GM23338 (cell line): ENCODE results near the gene CCDC93. TPM values are rescaled to one million over a fixed set of nuclear protein-coding genes. Genes with fewer than 3 reads are reported as not detected.
A peak's percentile ranks its signal among the peaks of the same experiment; 100 is the strongest.

Experiments used
- ATAC-seq: fragments of 200-7000 bp; cut with Tn5 transposase; 3 replicates; pipeline ENCODE4 v1.9.1; 2020
- DNase-seq: peaks from one replicate; pipeline ENCODE4 v3.0.0-alpha.2; 2015; ENCODE audit warnings: low spot score
- H2AFZ ChIP-seq: fragments of 200-600 bp; sonication (generic); 2 replicates; pipeline ENCODE4 v1.8.0; 2016; ENCODE audit warnings: antibody characterized with exemption, mild to moderate bottlenecking, moderate library complexity
- H3F3A ChIP-seq: fragments of 200-600 bp; sonication (generic); replicated peaks from 2 replicates; pipeline ENCODE4 v1.8.0; 2017; ENCODE audit warnings: antibody characterized with exemption, mixed run types, low read depth
- H3K27ac ChIP-seq: fragments of 200-600 bp; sonication (generic); 2 replicates; pipeline ENCODE4 v1.6.1; 2016; ENCODE audit warnings: low read depth
- H3K27me3 ChIP-seq: fragments of 200-600 bp; sonication (generic); 2 replicates; pipeline ENCODE4 v1.8.0; 2016; ENCODE audit warnings: mild to moderate bottlenecking, mixed run types, moderate library complexity; ENCODE audit not compliant: insufficient read depth
- H3K36me3 ChIP-seq: fragments of 200-600 bp; sonication (generic); 2 replicates; pipeline ENCODE4 v1.8.0; 2016; ENCODE audit warnings: mild to moderate bottlenecking; ENCODE audit not compliant: insufficient read depth
- H3K4me1 ChIP-seq: fragments of 200-600 bp; sonication (generic); 2 replicates; pipeline ENCODE4 v1.8.0; 2016; ENCODE audit warnings: mild to moderate bottlenecking, moderate library complexity; ENCODE audit not compliant: insufficient read depth
- H3K4me2 ChIP-seq: fragments of 200-600 bp; sonication (generic); 2 replicates; pipeline ENCODE4 v1.7.1; 2017; ENCODE audit warnings: mixed run types
- H3K4me3 ChIP-seq: fragments of 200-600 bp; sonication (generic); 2 replicates; pipeline ENCODE4 v1.6.1; 2016; ENCODE audit warnings: mixed run types
- H3K79me2 ChIP-seq: fragments of 200-600 bp; sonication (generic); replicated peaks from 2 replicates; pipeline ENCODE4 v1.8.0; 2017; ENCODE audit warnings: mild to moderate bottlenecking; ENCODE audit not compliant: insufficient read depth
- H3K9me2 ChIP-seq: fragments of 200-600 bp; sonication (generic); 2 replicates; pipeline ENCODE4 v1.8.0; 2017; ENCODE audit not compliant: insufficient read depth
- H4K20me1 ChIP-seq: fragments of 200-600 bp; sonication (generic); replicated peaks from 2 replicates; pipeline ENCODE4 v1.8.0; 2017; ENCODE audit warnings: mild to moderate bottlenecking; ENCODE audit not compliant: insufficient read depth
- H3K27ac Mint-ChIP-seq: 2 replicates; pipeline ENCODE4 v1.8.0; 2020; ENCODE audit warnings: inconsistent platforms, mild to moderate bottlenecking, moderate library complexity, mixed read lengths
- H3K27me3 Mint-ChIP-seq: 3 replicates; pipeline ENCODE4 v1.8.0; 2022; ENCODE audit warnings: low read depth, mild to moderate bottlenecking, moderate library complexity, mixed read lengths, inconsistent platforms; ENCODE audit not compliant: insufficient read depth, poor library complexity
- H3K36me3 Mint-ChIP-seq: 3 replicates; pipeline ENCODE4 v1.8.0; 2021; ENCODE audit warnings: low read depth, mild to moderate bottlenecking, inconsistent platforms, moderate library complexity, mixed read lengths
- H3K4me1 Mint-ChIP-seq: 3 replicates; pipeline ENCODE4 v1.8.0; 2020; ENCODE audit warnings: mild to moderate bottlenecking, inconsistent platforms, mixed read lengths
- H3K4me3 Mint-ChIP-seq: 3 replicates; pipeline ENCODE4 v1.8.0; 2021; ENCODE audit warnings: moderate library complexity, mild to moderate bottlenecking, inconsistent platforms, mixed read lengths
- H3K9me3 Mint-ChIP-seq: 3 replicates; pipeline ENCODE4 v1.8.0; 2020; ENCODE audit warnings: moderate library complexity, mild to moderate bottlenecking, inconsistent platforms, mixed read lengths
- CREB1 ChIP-seq: fragments of 250-450 bp; sonication (Bioruptor Pico); IDR thresholded peaks from 2 replicates; pipeline ENCODE4 v1.5.0; 2020; ENCODE audit warnings: low read depth, mild to moderate bottlenecking, moderate library complexity
- CTCF ChIP-seq, 2 experiments: fragments of 200-600 bp in 1 of 2; sonication (generic) in 1 of 2; conservative IDR thresholded peaks; 2 replicates each; pipeline versions ENCODE4 v1.5.1 to v1.6.1; 2016 to 2017; ENCODE audit warnings: antibody characterized with exemption in 2 of 2, low read depth in 2 of 2, mild to moderate bottlenecking in 2 of 2, moderate library complexity in 1 of 2
- EZH2 ChIP-seq: fragments of 200-600 bp; sonication (generic); IDR thresholded peaks from one replicate; pipeline ENCODE4 v1.8.0; 2017; ENCODE audit warnings: antibody characterized with exemption, mild to moderate bottlenecking, low read depth; ENCODE audit not compliant: unreplicated experiment
- EZH2phosphoT487 ChIP-seq: fragments of 200-600 bp; sonication (generic); IDR thresholded peaks from one replicate; pipeline ENCODE4 v1.8.1; 2018; ENCODE audit warnings: antibody characterized with exemption; ENCODE audit not compliant: unreplicated experiment
- JUNB ChIP-seq: IDR thresholded peaks from one replicate; pipeline ENCODE4 v1.6.1; 2016; ENCODE audit warnings: antibody characterized with exemption; ENCODE audit not compliant: unreplicated experiment
- NANOG ChIP-seq: IDR thresholded peaks from 2 replicates; pipeline ENCODE4 v1.6.1; 2016; ENCODE audit warnings: antibody characterized with exemption, borderline replicate concordance
- POLR2AphosphoS5 ChIP-seq: IDR thresholded peaks from 2 replicates; pipeline ENCODE4 v1.6.1; 2016; ENCODE audit warnings: antibody characterized with exemption, low read depth
- ZNF331 ChIP-seq: fragments of 250-450 bp; sonication (Bioruptor Pico); IDR thresholded peaks from 2 replicates; pipeline ENCODE4 v1.5.0; 2020; ENCODE audit warnings: low read depth, mild to moderate bottlenecking, moderate library complexity
- ZNF462 ChIP-seq: fragments of 250-450 bp; sonication (Bioruptor Pico); IDR thresholded peaks from 2 replicates; pipeline ENCODE4 v1.5.0; 2020; ENCODE audit warnings: mild to moderate bottlenecking, moderate library complexity
- polyA plus RNA-seq: library from polyadenylated mRNA; unstranded; fragments of >200 nt; fragmentation: Nextera tagmentation; extraction: Ambion mirVana; gene quantifications from 2 replicates; pipeline ENCODE4 v1.2.1, GENCODE V29; 2016
- total RNA-seq: library from RNA; depleted of rRNA; stranded (reverse); fragments of >200 nt; shearing (Covaris generic); gene quantifications from 2 replicates; pipeline ENCODE4 v1.2.3, GENCODE V29; 2014
- TF ChIP-seq, protein P1 (sequence below): IDR thresholded peaks from 2 replicates; pipeline ENCODE4 v1.6.1; 2016; ENCODE audit warnings: antibody characterized with exemption

Gene CCDC93
- total and polyA plus RNA-seq, 2 experiments from 2014 or later = 13.1 to 16.8 TPM

DNA sequence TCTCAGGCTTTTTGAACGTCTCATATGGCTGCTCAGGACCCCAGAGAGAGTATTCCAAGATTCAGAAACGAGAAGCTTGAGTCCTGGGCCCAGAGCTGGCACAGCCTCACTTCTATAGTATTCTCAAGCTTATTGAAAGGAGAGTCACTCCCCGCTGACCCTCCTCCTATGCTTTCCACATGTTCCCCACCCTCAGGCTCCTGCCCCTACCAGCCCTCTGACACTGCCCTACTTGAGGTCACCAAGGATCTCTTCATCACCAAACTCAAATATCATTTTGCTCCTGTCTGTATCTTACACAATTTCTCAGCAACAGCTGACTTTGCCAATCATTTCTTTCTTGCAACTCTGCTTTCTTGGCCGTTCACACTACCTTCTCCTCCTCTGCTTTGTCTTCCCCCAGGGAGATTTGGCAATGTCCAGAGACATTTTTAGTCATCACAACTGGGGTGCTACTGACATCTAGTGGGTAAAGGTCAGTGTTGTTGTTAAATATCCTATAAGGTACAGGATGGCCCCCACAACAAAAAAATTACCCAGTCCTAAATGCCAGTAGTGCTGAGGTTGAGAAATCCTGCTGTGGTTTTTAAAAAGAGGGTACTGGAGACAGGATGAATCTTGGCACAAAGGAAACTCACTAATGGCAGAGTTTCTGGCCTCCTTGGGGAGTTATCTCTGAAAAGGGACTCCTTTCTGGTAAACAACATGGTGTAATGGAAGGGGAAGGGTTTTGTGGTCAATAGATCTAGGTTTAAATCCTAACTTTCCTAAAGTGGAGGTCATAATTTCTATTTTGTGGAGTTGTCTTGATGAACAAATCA is 47.5 kb upstream of the CCDC93 start:
- H3K27ac ChIP-seq = no peak overlapping the region
- no peaks in the 10 kb centered on the region for H3K4me1 ChIP-seq
- H3K36me3 ChIP-seq = no peaks in the 10 kb centered on the region
- no peaks in the 10 kb centered on the region for H3K36me3 Mint-ChIP-seq
- H4K20me1 ChIP-seq = no peaks in the 10 kb centered on the region
- no peaks in the 10 kb centered on the region for H3F3A ChIP-seq
- no peak overlapping the region for H3K27ac Mint-ChIP-seq
- no peaks in the 10 kb centered on the region; the same call in 2 of the 3 replicates for H3K4me1 Mint-ChIP-seq
- H3K9me3 Mint-ChIP-seq = no peaks in the 10 kb centered on the region
- peak; percentile 71 for DNase-seq
- TF ChIP-seq CTCF (conservative IDR thresholded peaks at IDR 0.05; ENCODE audit: low read depth in 2 of 2) = peak; percentile 67 to 73
- TF ChIP-seq, protein P1, sequence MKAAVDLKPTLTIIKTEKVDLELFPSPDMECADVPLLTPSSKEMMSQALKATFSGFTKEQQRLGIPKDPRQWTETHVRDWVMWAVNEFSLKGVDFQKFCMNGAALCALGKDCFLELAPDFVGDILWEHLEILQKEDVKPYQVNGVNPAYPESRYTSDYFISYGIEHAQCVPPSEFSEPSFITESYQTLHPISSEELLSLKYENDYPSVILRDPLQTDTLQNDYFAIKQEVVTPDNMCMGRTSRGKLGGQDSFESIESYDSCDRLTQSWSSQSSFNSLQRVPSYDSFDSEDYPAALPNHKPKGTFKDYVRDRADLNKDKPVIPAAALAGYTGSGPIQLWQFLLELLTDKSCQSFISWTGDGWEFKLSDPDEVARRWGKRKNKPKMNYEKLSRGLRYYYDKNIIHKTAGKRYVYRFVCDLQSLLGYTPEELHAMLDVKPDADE = no peak
- no peak for TF ChIP-seq EZH2phosphoT487
- TF ChIP-seq NANOG = no peak
- H2AFZ ChIP-seq = peak overlapping the region; percentile 57; the same call in 1 of the 2 replicates
- no peaks in the 10 kb centered on the region for H3K79me2 ChIP-seq
- no peaks in the 10 kb centered on the region for H3K27me3 ChIP-seq
- H3K27me3 Mint-ChIP-seq = peaks cover 2% of the 10 kb centered on the region
- H3K4me2 ChIP-seq = no peak overlapping the region
- peak; percentile 87 for ATAC-seq
- no peak overlapping the region for H3K4me3 ChIP-seq
- no peaks in the 10 kb centered on the region for H3K9me2 ChIP-seq
- no peak overlapping the region for H3K4me3 Mint-ChIP-seq

- Mint-ChIP-seq H3K4me1 (no peaks in the 10 kb centered on the region; the same call in 2 of the 3 replicates), H3K4me3 (no peak overlapping the region), H3K36me3 (no peaks in the 10 kb centered on the region), H3K27me3 (peaks cover 2% of the 10 kb centered on the region), H3K27ac (no peak overlapping the region), H3K9me3 (no peaks in the 10 kb centered on the region)
- H3K27ac ChIP-seq = no peak overlapping the region
- no peaks in the 10 kb centered on the region for H3F3A ChIP-seq
- no peak for DNase-seq
- H3K79me2 ChIP-seq = no peaks in the 10 kb centered on the region
- no peak overlapping the region; the same call in 1 of the 2 replicates for H2AFZ ChIP-seq
- H3K36me3 ChIP-seq = no peaks in the 10 kb centered on the region
- H3K9me2 ChIP-seq = no peaks in the 10 kb centered on the region
- ATAC-seq = no peak
- no peaks in the 10 kb centered on the region for H4K20me1 ChIP-seq
- H3K4me3 ChIP-seq = no peak overlapping the region
- H3K4me1 ChIP-seq = no peaks in the 10 kb centered on the region
- H3K27me3 ChIP-seq = no peaks in the 10 kb centered on the region
- no peak overlapping the region for H3K4me2 ChIP-seq
- TF ChIP-seq POLR2AphosphoS5 (no peak), ZNF462 (CRISPR knock-in tag) (no peak), CREB1 (CRISPR knock-in tag) (no peak), NANOG (no peak), ZNF331 (CRISPR knock-in tag) (no peak), EZH2 (no peak), JUNB (no peak)
Measured at GRCh38 chr2:118059919-118060478, 46.1 kb upstream of the CCDC93 start.
